Activated T-cell treated with anti-CD3 and anti-CD28 coated beads, Interleukin-2, amount 50 U/mL, for 72 hours (primary cell): ENCODE measurements around the gene RBMS3. TPM values are rescaled to one million over a fixed set of nuclear protein-coding genes. Genes with fewer than 3 reads are reported as not detected.

Experiments used
- ATAC-seq, 2 donors: fragments of 150-1000 bp; cut with Tn5 transposase; replicated peaks in 1 of 2; 2 replicates each; pipeline ENCODE4 v1.10.0; 2021; ENCODE audit warnings: moderate library complexity in 2 of 2, mild to moderate bottlenecking in 1 of 2
- DNase-seq, 2 donors: peaks; one replicate each; pipeline ENCODE4 v3.0.0; 2021 to 2022; ENCODE audit warnings: mixed read lengths in 1 of 2
- H3K27ac Mint-ChIP-seq: one replicate; pipeline ENCODE4 v1.8.0; 2022; ENCODE audit warnings: mild to moderate bottlenecking, moderate library complexity, mixed read lengths
- H3K27me3 Mint-ChIP-seq: one replicate; pipeline ENCODE4 v1.8.0; 2022; ENCODE audit warnings: low read depth, mixed read lengths
- H3K36me3 Mint-ChIP-seq, 2 donors: one replicate each; pipeline ENCODE4 v1.8.0; 2022; ENCODE audit warnings: mixed read lengths in 2 of 2, mild to moderate bottlenecking in 1 of 2; ENCODE audit not compliant: insufficient read depth in 2 of 2
- H3K4me1 Mint-ChIP-seq: one replicate; pipeline ENCODE4 v1.8.0; 2022; ENCODE audit warnings: low read depth, mixed read lengths
- H3K4me3 Mint-ChIP-seq, 2 donors: one replicate each; pipeline ENCODE4 v1.8.0; 2022; ENCODE audit warnings: mild to moderate bottlenecking in 2 of 2, mixed read lengths in 2 of 2, moderate library complexity in 2 of 2
- H3K9me3 Mint-ChIP-seq, 2 donors: one replicate each; pipeline ENCODE4 v1.8.0; 2022; ENCODE audit warnings: mixed read lengths in 2 of 2
- total RNA-seq, 2 donors: library from RNA; stranded (reverse); gene quantifications; one replicate each; pipeline ENCODE4 v1.2.3, GENCODE V29; 2022

The RBMS3 gene
- total RNA-seq, 2 donors from 2014 or later, result 2.5 to 3.0 TPM

- Mint-ChIP-seq H3K4me3 (no peak overlapping the region), H3K4me1 (peaks cover 8% of the 10 kb centered on the region), H3K27ac (no peak overlapping the region), H3K27me3 (no peaks in the 10 kb centered on the region), H3K9me3 (peaks cover 0 to 3% of the 10 kb centered on the region in 2 donors), H3K36me3 (no peaks in the 10 kb centered on the region)
- ATAC-seq (no peak), DNase-seq (no peak)
Measured at GRCh38 chr3:29301332-29302019, 20.6 kb downstream of the RBMS3 start.

GRCh38 chr3:29302619-29303018 is 21.7 kb downstream of the RBMS3 start:
- H3K27ac Mint-ChIP-seq, result no peak overlapping the region
- ATAC-seq, result no peak
- peaks cover 2 to 3% of the 10 kb centered on the region in 2 donors for H3K9me3 Mint-ChIP-seq
- H3K36me3 Mint-ChIP-seq, result no peaks in the 10 kb centered on the region
- no peaks in the 10 kb centered on the region for H3K27me3 Mint-ChIP-seq
- no peak for DNase-seq
- peaks cover 8% of the 10 kb centered on the region for H3K4me1 Mint-ChIP-seq
- no peak overlapping the region for H3K4me3 Mint-ChIP-seq

- H3K9me3 Mint-ChIP-seq, result peaks cover 3 to 5% of the 10 kb centered on the region in 2 donors
- ATAC-seq (no peak), DNase-seq (no peak)
- H3K36me3 Mint-ChIP-seq, result no peaks in the 10 kb centered on the region
- no peak overlapping the region for H3K4me3 Mint-ChIP-seq
- no peaks in the 10 kb centered on the region for H3K4me1 Mint-ChIP-seq
- no peak overlapping the region for H3K27ac Mint-ChIP-seq
- H3K27me3 Mint-ChIP-seq, result peaks cover 7% of the 10 kb centered on the region
Measured at GRCh38 chr3:29307295-29307694, 26.4 kb downstream of the RBMS3 start.

GRCh38 chr3:29310865-29311264 is 30.0 kb downstream of the RBMS3 start:
- H3K36me3 Mint-ChIP-seq, result no peaks in the 10 kb centered on the region
- peaks cover 7% of the 10 kb centered on the region for H3K27me3 Mint-ChIP-seq
- peaks cover 0 to 5% of the 10 kb centered on the region in 2 donors for H3K9me3 Mint-ChIP-seq
- ATAC-seq, result no peak
- H3K4me1 Mint-ChIP-seq, result no peaks in the 10 kb centered on the region
- no peak overlapping the region for H3K4me3 Mint-ChIP-seq
- DNase-seq, result no peak
- no peak overlapping the region for H3K27ac Mint-ChIP-seq

GRCh38 chr3:29311795-29312194 is 30.9 kb downstream of the RBMS3 start:
- Mint-ChIP-seq H3K27me3 (peaks cover 7% of the 10 kb centered on the region), H3K4me1 (no peaks in the 10 kb centered on the region), H3K9me3 (peaks cover 0 to 3% of the 10 kb centered on the region in 2 donors), H3K4me3 (no peak overlapping the region), H3K27ac (no peak overlapping the region), H3K36me3 (no peaks in the 10 kb centered on the region)
- ATAC-seq, result no peak
- no peak for DNase-seq

GRCh38 chr3:29312395-29312794 is 31.5 kb downstream of the RBMS3 start:
- DNase-seq (no peak), ATAC-seq (no peak)
- Mint-ChIP-seq H3K27me3 (peaks cover 7% of the 10 kb centered on the region), H3K27ac (no peak overlapping the region), H3K36me3 (no peaks in the 10 kb centered on the region), H3K4me3 (no peak overlapping the region), H3K9me3 (peaks cover 0 to 3% of the 10 kb centered on the region in 2 donors), H3K4me1 (no peaks in the 10 kb centered on the region)

GRCh38 chr3:29312960-29313452 is 32.1 kb downstream of the RBMS3 start:
- ATAC-seq (no peak), DNase-seq (no peak)
- H3K4me3 Mint-ChIP-seq, result no peak overlapping the region
- no peaks in the 10 kb centered on the region for H3K4me1 Mint-ChIP-seq
- H3K9me3 Mint-ChIP-seq, result peaks cover 0 to 3% of the 10 kb centered on the region in 2 donors
- no peaks in the 10 kb centered on the region for H3K36me3 Mint-ChIP-seq
- no peak overlapping the region for H3K27ac Mint-ChIP-seq
- peaks cover 7% of the 10 kb centered on the region for H3K27me3 Mint-ChIP-seq

- peaks cover 7% of the 10 kb centered on the region for H3K27me3 Mint-ChIP-seq
- DNase-seq (no peak), ATAC-seq (no peak)
- H3K4me1 Mint-ChIP-seq, result no peaks in the 10 kb centered on the region
- H3K36me3 Mint-ChIP-seq, result no peaks in the 10 kb centered on the region
- H3K9me3 Mint-ChIP-seq, result no peaks in the 10 kb centered on the region
- H3K27ac Mint-ChIP-seq, result no peak overlapping the region
- H3K4me3 Mint-ChIP-seq, result no peak overlapping the region
Measured at GRCh38 chr3:29313981-29314726, 33.3 kb downstream of the RBMS3 start.

GRCh38 chr3:29314727-29315088 is 33.8 kb downstream of the RBMS3 start:
- H3K4me1 Mint-ChIP-seq, result no peaks in the 10 kb centered on the region
- DNase-seq (no peak), ATAC-seq (no peak)
- H3K9me3 Mint-ChIP-seq, result no peaks in the 10 kb centered on the region
- peaks cover 5% of the 10 kb centered on the region for H3K27me3 Mint-ChIP-seq
- H3K4me3 Mint-ChIP-seq, result no peak overlapping the region
- no peaks in the 10 kb centered on the region for H3K36me3 Mint-ChIP-seq
- H3K27ac Mint-ChIP-seq, result no peak overlapping the region

- no peaks in the 10 kb centered on the region for H3K27me3 Mint-ChIP-seq
- H3K4me1 Mint-ChIP-seq, result no peaks in the 10 kb centered on the region
- H3K9me3 Mint-ChIP-seq, result no peaks in the 10 kb centered on the region
- H3K27ac Mint-ChIP-seq, result no peak overlapping the region
- DNase-seq (no peak), ATAC-seq (no peak)
- H3K36me3 Mint-ChIP-seq, result no peaks in the 10 kb centered on the region
- H3K4me3 Mint-ChIP-seq, result no peak overlapping the region
Measured at GRCh38 chr3:29317659-29318173, 36.8 kb downstream of the RBMS3 start.

- no peak for DNase-seq
Measured at GRCh38 chr3:29318251-29318650, 37.4 kb downstream of the RBMS3 start.

GRCh38 chr3:29319262-29319661 is 38.4 kb downstream of the RBMS3 start:
- DNase-seq (no peak), ATAC-seq (no peak)
- no peaks in the 10 kb centered on the region for H3K9me3 Mint-ChIP-seq
- H3K4me3 Mint-ChIP-seq, result no peak overlapping the region
- no peak overlapping the region for H3K27ac Mint-ChIP-seq
- H3K36me3 Mint-ChIP-seq, result no peaks in the 10 kb centered on the region
- H3K4me1 Mint-ChIP-seq, result no peaks in the 10 kb centered on the region
- no peaks in the 10 kb centered on the region for H3K27me3 Mint-ChIP-seq

More at GRCh38 chr3:29318251-29318650, 37.4 kb downstream of the RBMS3 start:
- Mint-ChIP-seq H3K27ac (no peak overlapping the region), H3K4me1 (no peaks in the 10 kb centered on the region), H3K4me3 (no peak overlapping the region), H3K9me3 (no peaks in the 10 kb centered on the region), H3K36me3 (no peaks in the 10 kb centered on the region), H3K27me3 (no peaks in the 10 kb centered on the region)
- ATAC-seq, result no peak

- no peak for DNase-seq
- ATAC-seq, result no peak
- H3K4me3 Mint-ChIP-seq, result no peak overlapping the region
- no peak overlapping the region for H3K27ac Mint-ChIP-seq
- no peaks in the 10 kb centered on the region for H3K9me3 Mint-ChIP-seq
- H3K36me3 Mint-ChIP-seq, result no peaks in the 10 kb centered on the region
- no peaks in the 10 kb centered on the region for H3K4me1 Mint-ChIP-seq
- no peaks in the 10 kb centered on the region for H3K27me3 Mint-ChIP-seq
Measured at GRCh38 chr3:29319798-29320197, 38.9 kb downstream of the RBMS3 start.
